Measurements from ENCODE around the gene OR2A25. TPM values are rescaled to one million over a fixed set of nuclear protein-coding genes. Genes with fewer than 3 reads are reported as not detected.

OR2A25 gene
- polyA plus RNA-seq, 2 of the 4 experiments (the other 2 are of a cell fraction), result not detected

- TF ChIP-seq NR3C1 (IDR thresholded peaks at IDR 0.05), result no peak
- TF ChIP-seq TP53 (CRISPR knock-in tag; IDR thresholded peaks at IDR 0.05), result no peak
These were observed 34.2 kb upstream of the OR2A25 start (continued) for GRCh38 chr7:144035385-144035784.

GRCh38 chr7:144036302-144036885 is 33.2 kb upstream of the OR2A25 start:
- FAIRE-seq (no peak), ATAC-seq (no peak), DNase-seq (ENCODE audit: low read depth in 1 of 2, low spot score in 1 of 2) (no peak)
- Histone ChIP-seq H3K9me3 (no peaks in the 10 kb centered on the region), H3K4me2 (no peak overlapping the region), H3K4me1 (no peaks in the 10 kb centered on the region), H3K27ac (no peak overlapping the region), H3K4me3 (no peak overlapping the region)
- TF ChIP-seq RNF2 (IDR thresholded peaks at IDR 0.05; ENCODE audit: borderline replicate concordance, low read depth), result no peak
- TF ChIP-seq HOXB5 (CRISPR knock-in tag; IDR thresholded peaks at IDR 0.05), result no peak
- TF ChIP-seq FOXS1 (CRISPR knock-in tag; IDR thresholded peaks at IDR 0.05), result no peak
- TF ChIP-seq CEBPB (IDR thresholded peaks at IDR 0.05), result no peak
- TF ChIP-seq CBX2 (IDR thresholded peaks at IDR 0.05; ENCODE audit: borderline replicate concordance, low read depth), result no peak
- TF ChIP-seq GATA3 (IDR thresholded peaks at IDR 0.05; ENCODE audit: borderline replicate concordance), result no peak
- TF ChIP-seq, protein P1, sequence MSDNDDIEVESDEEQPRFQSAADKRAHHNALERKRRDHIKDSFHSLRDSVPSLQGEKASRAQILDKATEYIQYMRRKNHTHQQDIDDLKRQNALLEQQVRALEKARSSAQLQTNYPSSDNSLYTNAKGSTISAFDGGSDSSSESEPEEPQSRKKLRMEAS (IDR thresholded peaks at IDR 0.05), result no peak
- no peak for TF ChIP-seq HDAC2 (IDR thresholded peaks at IDR 0.05)
- no peak for TF ChIP-seq ESRRA (IDR thresholded peaks at IDR 0.05; ENCODE audit: borderline replicate concordance, low read length)
- TF ChIP-seq CHD2 (IDR thresholded peaks at IDR 0.05; ENCODE audit: low read length, partially characterized antibody), result no peak
- no peak for TF ChIP-seq SREBF2 (IDR thresholded peaks at IDR 0.05)
- no peak for TF ChIP-seq MAZ (IDR thresholded peaks at IDR 0.05; ENCODE audit: borderline replicate concordance, low read depth, low read length)
- TF ChIP-seq TP53 (CRISPR knock-in tag; IDR thresholded peaks at IDR 0.05), result no peak
- ChIA-PET CTCF (interaction anchor here (0.6 to 1.3 kb wide), 2 partner anchors 9 to 300 kb away, joined by 3 to 4 read pairs; no protein-coding TSS in a partner anchor), POLR2A (no interaction called here)
- 81% methylated on average over 1 of the region's 1 CpG for WGBS (ENCODE audit: missing lambda C conversion rate)

- H3K9me3 ChIP-seq, result no peaks in the 10 kb centered on the region
- DNase-seq (ENCODE audit: low read depth in 1 of 2, low spot score in 1 of 2), result no peak
- CTCF ChIA-PET, result interaction anchor here (0.8 to 1.3 kb wide), 2 partner anchors 10 to 300 kb away, joined by 3 to 4 read pairs; no protein-coding TSS in a partner anchor
- 50% methylated on average over 1 of the region's 1 CpG for WGBS (ENCODE audit: missing lambda C conversion rate)
- POLR2A ChIA-PET, result no interaction called here
- no peak for FAIRE-seq
- H3K27ac ChIP-seq, result no peak overlapping the region
- no peak overlapping the region for H3K4me2 ChIP-seq
- no peaks in the 10 kb centered on the region for H3K4me1 ChIP-seq
- H3K4me3 ChIP-seq, result no peak overlapping the region
- ATAC-seq, result no peak
- TF ChIP-seq CHD2 (IDR thresholded peaks at IDR 0.05; ENCODE audit: low read length, partially characterized antibody) (no peak), HEYL (CRISPR knock-in tag; IDR thresholded peaks at IDR 0.05) (no peak), BHLHE40 (IDR thresholded peaks at IDR 0.05; ENCODE audit: low read depth, low read length) (no peak), ZNF302 (CRISPR knock-in tag; IDR thresholded peaks at IDR 0.05) (no peak), HMGXB4 (CRISPR knock-in tag; IDR thresholded peaks at IDR 0.05; ENCODE audit: borderline replicate concordance) (no peak), RARB (CRISPR knock-in tag; IDR thresholded peaks at IDR 0.05) (no peak), HOXB13 (CRISPR knock-in tag; IDR thresholded peaks at IDR 0.05; ENCODE audit: low read depth) (no peak), ZFP36 (IDR thresholded peaks at IDR 0.05; ENCODE audit: borderline replicate concordance, partially characterized antibody) (no peak), FOSL2 (IDR thresholded peaks at IDR 0.05) (no peak), FOSL2 (CRISPR knock-in tag; IDR thresholded peaks at IDR 0.05) (no peak), MAFK (IDR thresholded peaks at IDR 0.05; ENCODE audit: partially characterized antibody) (no peak), FOXS1 (CRISPR knock-in tag; IDR thresholded peaks at IDR 0.05) (no peak), ELK1 (IDR thresholded peaks at IDR 0.05; ENCODE audit: low read depth, low read length) (no peak), ZSCAN20 (CRISPR knock-in tag; IDR thresholded peaks at IDR 0.05) (no peak), EHF (CRISPR knock-in tag; IDR thresholded peaks at IDR 0.05) (no peak)
- TF ChIP-seq, protein P2, sequence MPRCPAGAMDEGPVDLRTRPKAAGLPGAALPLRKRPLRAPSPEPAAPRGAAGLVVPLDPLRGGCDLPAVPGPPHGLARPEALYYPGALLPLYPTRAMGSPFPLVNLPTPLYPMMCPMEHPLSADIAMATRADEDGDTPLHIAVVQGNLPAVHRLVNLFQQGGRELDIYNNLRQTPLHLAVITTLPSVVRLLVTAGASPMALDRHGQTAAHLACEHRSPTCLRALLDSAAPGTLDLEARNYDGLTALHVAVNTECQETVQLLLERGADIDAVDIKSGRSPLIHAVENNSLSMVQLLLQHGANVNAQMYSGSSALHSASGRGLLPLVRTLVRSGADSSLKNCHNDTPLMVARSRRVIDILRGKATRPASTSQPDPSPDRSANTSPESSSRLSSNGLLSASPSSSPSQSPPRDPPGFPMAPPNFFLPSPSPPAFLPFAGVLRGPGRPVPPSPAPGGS (IDR thresholded peaks at IDR 0.05), result no peak
- TF ChIP-seq, protein P3, sequence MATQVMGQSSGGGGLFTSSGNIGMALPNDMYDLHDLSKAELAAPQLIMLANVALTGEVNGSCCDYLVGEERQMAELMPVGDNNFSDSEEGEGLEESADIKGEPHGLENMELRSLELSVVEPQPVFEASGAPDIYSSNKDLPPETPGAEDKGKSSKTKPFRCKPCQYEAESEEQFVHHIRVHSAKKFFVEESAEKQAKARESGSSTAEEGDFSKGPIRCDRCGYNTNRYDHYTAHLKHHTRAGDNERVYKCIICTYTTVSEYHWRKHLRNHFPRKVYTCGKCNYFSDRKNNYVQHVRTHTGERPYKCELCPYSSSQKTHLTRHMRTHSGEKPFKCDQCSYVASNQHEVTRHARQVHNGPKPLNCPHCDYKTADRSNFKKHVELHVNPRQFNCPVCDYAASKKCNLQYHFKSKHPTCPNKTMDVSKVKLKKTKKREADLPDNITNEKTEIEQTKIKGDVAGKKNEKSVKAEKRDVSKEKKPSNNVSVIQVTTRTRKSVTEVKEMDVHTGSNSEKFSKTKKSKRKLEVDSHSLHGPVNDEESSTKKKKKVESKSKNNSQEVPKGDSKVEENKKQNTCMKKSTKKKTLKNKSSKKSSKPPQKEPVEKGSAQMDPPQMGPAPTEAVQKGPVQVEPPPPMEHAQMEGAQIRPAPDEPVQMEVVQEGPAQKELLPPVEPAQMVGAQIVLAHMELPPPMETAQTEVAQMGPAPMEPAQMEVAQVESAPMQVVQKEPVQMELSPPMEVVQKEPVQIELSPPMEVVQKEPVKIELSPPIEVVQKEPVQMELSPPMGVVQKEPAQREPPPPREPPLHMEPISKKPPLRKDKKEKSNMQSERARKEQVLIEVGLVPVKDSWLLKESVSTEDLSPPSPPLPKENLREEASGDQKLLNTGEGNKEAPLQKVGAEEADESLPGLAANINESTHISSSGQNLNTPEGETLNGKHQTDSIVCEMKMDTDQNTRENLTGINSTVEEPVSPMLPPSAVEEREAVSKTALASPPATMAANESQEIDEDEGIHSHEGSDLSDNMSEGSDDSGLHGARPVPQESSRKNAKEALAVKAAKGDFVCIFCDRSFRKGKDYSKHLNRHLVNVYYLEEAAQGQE (IDR thresholded peaks at IDR 0.05), result no peak
These were observed 32.1 kb upstream of the OR2A25 start for GRCh38 chr7:144037414-144038035.
